MCF 10A (cell line): ENCODE measurements around the gene SYCP3. TPM values are rescaled to one million over a fixed set of nuclear protein-coding genes. Genes with fewer than 3 reads are reported as not detected.

ENCODE experiments used
- BruUV-seq: library from RNA; stranded (reverse); fragments of 400-500 nt; replicated peaks from 2 replicates; lab custom pipeline; 2021; lab: Mats Ljungman, UMichigan
- CTCF ChIA-PET: fragments of 300-600 bp; sonication (Branson Sonifier 250); formaldehyde crosslinking; extraction: SDS; loops from one replicate; lab custom pipeline; 2021; ENCODE audit warnings: antibody characterized with exemption, inconsistent platforms; lab: Yijun Ruan, JAX
- POLR2A ChIA-PET: fragments of 300-600, 350-650 bp; sonication (Branson Sonifier 250); formaldehyde crosslinking; extraction: SDS; loops from one replicate; lab custom pipeline; 2020; ENCODE audit warnings: antibody characterized with exemption, inconsistent platforms; lab: Yijun Ruan, JAX
- DNase-seq: peaks from one replicate; pipeline ENCODE4 v3.0.0-alpha.2; 2018; ENCODE audit not compliant: unreplicated experiment
- H3K27ac Mint-ChIP-seq: one replicate; pipeline ENCODE4 v1.8.0; 2022; ENCODE audit warnings: mild to moderate bottlenecking, low read depth, mixed read lengths; ENCODE audit not compliant: unreplicated experiment
- H3K27me3 Mint-ChIP-seq: one replicate; pipeline ENCODE4 v1.8.0; 2022; ENCODE audit warnings: mixed read lengths; ENCODE audit not compliant: insufficient read depth, unreplicated experiment
- H3K36me3 Mint-ChIP-seq: one replicate; pipeline ENCODE4 v1.8.0; 2022; ENCODE audit warnings: mild to moderate bottlenecking, moderate library complexity, mixed read lengths; ENCODE audit not compliant: insufficient read depth, unreplicated experiment
- H3K4me1 Mint-ChIP-seq: one replicate; pipeline ENCODE4 v1.8.0; 2022; ENCODE audit warnings: mixed read lengths; ENCODE audit not compliant: insufficient read depth, unreplicated experiment
- H3K4me3 Mint-ChIP-seq: one replicate; pipeline ENCODE4 v1.8.0; 2022; ENCODE audit warnings: mild to moderate bottlenecking, moderate library complexity, mixed read lengths; ENCODE audit not compliant: unreplicated experiment
- H3K9me3 Mint-ChIP-seq: one replicate; pipeline ENCODE4 v1.8.0; 2022; ENCODE audit warnings: mixed read lengths; ENCODE audit not compliant: unreplicated experiment
- intact Hi-C: fragments of 100-400 bp; cut with micrococcal nuclease; formaldehyde crosslinking; loops from 2 replicates; pipeline ENCODE4 v1.14.1; 2022
- total RNA-seq: library from RNA; stranded (reverse); gene quantifications from 2 replicates; pipeline ENCODE4 v1.2.3, GENCODE V29; 2022
- TF ChIP-seq, protein P1 (sequence below): fragments of 200-600 bp; IDR thresholded peaks from one replicate; pipeline ENCODE4 v1.8.0; 2022; ENCODE audit warnings: antibody characterized with exemption, mild to moderate bottlenecking; ENCODE audit not compliant: unreplicated experiment

The SYCP3 gene
- total RNA-seq, 1 experiment from 2014 or later: not detected

DNA sequence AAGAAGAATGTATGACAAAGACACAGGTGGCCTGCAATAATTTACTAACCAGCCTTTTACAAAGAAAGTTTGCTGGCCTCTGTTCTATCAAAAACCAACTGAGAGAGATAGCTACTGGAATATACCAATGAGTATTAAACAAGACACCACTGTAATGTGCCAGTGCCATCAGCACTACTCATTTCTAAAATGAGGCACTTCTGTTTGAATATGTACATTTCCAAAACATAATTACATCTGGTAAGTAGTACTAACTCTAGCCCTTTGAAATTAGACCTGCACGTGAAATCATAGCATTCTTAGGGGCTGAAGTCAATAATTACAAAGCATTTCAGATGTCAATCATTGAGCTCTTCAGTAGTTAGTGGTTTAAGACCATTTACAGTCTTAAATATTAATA lies 6.9 kb upstream of the SYCP3 start:
- TF ChIP-seq, protein P1, sequence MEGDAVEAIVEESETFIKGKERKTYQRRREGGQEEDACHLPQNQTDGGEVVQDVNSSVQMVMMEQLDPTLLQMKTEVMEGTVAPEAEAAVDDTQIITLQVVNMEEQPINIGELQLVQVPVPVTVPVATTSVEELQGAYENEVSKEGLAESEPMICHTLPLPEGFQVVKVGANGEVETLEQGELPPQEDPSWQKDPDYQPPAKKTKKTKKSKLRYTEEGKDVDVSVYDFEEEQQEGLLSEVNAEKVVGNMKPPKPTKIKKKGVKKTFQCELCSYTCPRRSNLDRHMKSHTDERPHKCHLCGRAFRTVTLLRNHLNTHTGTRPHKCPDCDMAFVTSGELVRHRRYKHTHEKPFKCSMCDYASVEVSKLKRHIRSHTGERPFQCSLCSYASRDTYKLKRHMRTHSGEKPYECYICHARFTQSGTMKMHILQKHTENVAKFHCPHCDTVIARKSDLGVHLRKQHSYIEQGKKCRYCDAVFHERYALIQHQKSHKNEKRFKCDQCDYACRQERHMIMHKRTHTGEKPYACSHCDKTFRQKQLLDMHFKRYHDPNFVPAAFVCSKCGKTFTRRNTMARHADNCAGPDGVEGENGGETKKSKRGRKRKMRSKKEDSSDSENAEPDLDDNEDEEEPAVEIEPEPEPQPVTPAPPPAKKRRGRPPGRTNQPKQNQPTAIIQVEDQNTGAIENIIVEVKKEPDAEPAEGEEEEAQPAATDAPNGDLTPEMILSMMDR: no peak
- Mint-ChIP-seq H3K27ac (no peak overlapping the region), H3K9me3 (no peaks in the 10 kb centered on the region), H3K4me1 (no peaks in the 10 kb centered on the region), H3K36me3 (peaks cover 59% of the 10 kb centered on the region), H3K27me3 (no peaks in the 10 kb centered on the region), H3K4me3 (no peak overlapping the region)
- intact Hi-C loops: no loop called here
- no TSS peak for BruUV-seq
- no peak for DNase-seq
- ChIA-PET POLR2A (interaction anchor here (0.7 to 2.0 kb wide), 2 partner anchors 10 to 21 kb away, joined by 4 to 5 read pairs; no protein-coding TSS in a partner anchor), CTCF (interaction anchor here (0.6 to 1.3 kb wide), 3 partner anchors 10 to 1042 kb away, joined by 3 to 4 read pairs (median 3); no protein-coding TSS in a partner anchor)

DNA sequence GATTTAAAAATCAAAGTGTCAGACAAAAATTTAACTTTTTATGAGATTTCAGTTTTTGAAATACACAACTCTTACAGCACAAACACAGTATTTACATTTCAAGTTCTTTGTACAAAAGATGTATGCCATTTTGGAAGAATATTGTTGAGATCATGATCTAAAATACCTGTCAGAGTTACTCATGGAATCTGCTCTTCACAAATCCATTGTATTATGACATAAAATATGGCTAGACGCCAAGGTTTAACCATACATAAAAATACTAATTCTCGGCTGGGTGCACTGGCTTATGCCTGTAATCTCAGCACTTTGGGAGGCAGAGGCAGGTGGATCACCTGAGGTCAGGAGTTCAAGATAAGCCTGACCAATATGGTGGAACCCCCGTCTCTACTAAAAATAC lies 6.2 kb upstream of the SYCP3 start:
- Mint-ChIP-seq H3K27ac (no peak overlapping the region), H3K36me3 (peaks cover 60% of the 10 kb centered on the region), H3K27me3 (no peaks in the 10 kb centered on the region), H3K4me1 (no peaks in the 10 kb centered on the region), H3K9me3 (no peaks in the 10 kb centered on the region), H3K4me3 (no peak overlapping the region)
- intact Hi-C loops: no loop called here
- peak; percentile 22 for DNase-seq
- TF ChIP-seq, protein P1: no peak
- ChIA-PET POLR2A (interaction anchor here (0.6 to 2.0 kb wide), 3 partner anchors 10 to 338 kb away, joined by 3 to 5 read pairs (median 4); partner anchors contain the start of gene ARL1), CTCF (no interaction called here)
- no TSS peak for BruUV-seq

DNA sequence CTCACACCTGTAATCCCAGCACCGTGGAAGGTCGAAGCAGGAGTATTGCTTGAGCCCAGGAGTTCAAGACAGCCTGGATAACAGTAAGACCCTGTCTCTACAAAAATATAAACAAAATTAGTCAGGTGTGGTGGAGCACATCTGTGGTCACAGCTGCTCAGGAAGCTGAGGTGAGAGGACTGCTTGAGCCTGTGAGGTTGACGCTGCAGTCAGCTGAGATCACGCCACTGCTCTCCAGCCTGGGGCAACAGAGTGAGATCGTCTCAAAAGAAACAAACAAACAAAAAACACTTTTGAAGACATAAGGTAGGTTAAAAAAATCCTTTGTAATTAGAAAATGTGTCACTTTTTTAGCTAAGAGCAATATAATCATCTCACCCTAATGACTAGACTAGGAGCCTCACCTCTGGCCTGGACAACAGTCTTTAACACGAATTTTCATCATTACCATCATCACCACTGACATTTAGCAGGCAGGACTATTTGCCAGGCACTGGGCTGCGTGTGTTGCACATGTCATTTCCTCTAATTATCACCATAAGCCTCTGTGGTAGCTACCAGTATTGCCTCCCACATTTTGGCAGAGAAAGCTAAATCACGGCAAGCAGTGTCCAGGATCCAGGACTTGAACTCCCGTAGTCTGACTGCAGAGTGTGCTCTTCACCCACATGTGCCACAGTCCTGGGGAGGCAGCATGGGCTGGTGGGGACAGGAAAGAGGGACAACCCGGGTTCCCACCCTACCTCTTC lies 4.6 kb upstream of the SYCP3 start:
- Mint-ChIP-seq H3K27me3 (no peaks in the 10 kb centered on the region), H3K36me3 (peaks cover 59% of the 10 kb centered on the region), H3K27ac (no peak overlapping the region), H3K9me3 (no peaks in the 10 kb centered on the region), H3K4me3 (no peak overlapping the region), H3K4me1 (no peaks in the 10 kb centered on the region)
- CTCF ChIA-PET: no interaction called here
- POLR2A ChIA-PET: interaction anchor here (1.1 kb wide), 1 partner anchor 30 kb away, joined by 3 read pairs; no protein-coding TSS in a partner anchor
- TF ChIP-seq, protein P1: no peak
- intact Hi-C loops: no loop called here
- no TSS peak for BruUV-seq
- DNase-seq: no peak

DNA sequence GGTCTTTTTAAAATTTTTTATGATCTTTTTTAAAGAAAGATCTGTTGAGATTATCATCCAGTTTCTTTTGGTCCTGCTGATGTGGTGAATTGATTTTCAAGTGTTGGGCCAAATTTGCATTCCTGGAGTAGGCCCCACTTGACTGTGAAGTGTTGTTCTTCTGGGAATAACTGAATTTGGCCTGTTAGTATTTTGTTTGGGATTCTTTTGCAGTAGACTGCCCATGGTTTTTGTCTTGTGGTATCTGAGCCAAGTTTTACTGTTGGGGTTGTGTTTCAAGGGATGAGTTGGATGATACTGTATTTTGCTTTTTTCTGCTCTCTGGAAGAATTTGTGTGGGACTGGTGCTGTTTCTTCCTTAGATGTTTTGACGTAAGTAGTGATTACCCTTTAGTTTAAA lies 4.0 kb upstream of the SYCP3 start:
- POLR2A ChIA-PET: interaction anchor here (1.1 kb wide), 1 partner anchor 328 kb away, joined by 3 read pairs; no protein-coding TSS in a partner anchor
- Mint-ChIP-seq H3K4me3 (no peak overlapping the region), H3K27me3 (no peaks in the 10 kb centered on the region), H3K27ac (no peak overlapping the region), H3K36me3 (peaks cover 61% of the 10 kb centered on the region), H3K4me1 (no peaks in the 10 kb centered on the region), H3K9me3 (no peaks in the 10 kb centered on the region)
- TF ChIP-seq, protein P1: no peak
- DNase-seq: no peak
- CTCF ChIA-PET: no interaction called here
- intact Hi-C loops: no loop called here
- no TSS peak for BruUV-seq
